HCT116 (cell line): Measurements from ENCODE around the gene ZNF665. TPM values are rescaled to one million over a fixed set of nuclear protein-coding genes. Genes with fewer than 3 reads are reported as not detected.

Experiments
- ATAC-seq: fragments of 200-7000 bp; cut with Tn5 transposase; 2 replicates; pipeline ENCODE4 v1.9.1; 2020; ENCODE audit warnings: mild to moderate bottlenecking, moderate library complexity
- BruUV-seq: library from RNA; stranded (reverse); fragments of 400-500 nt; replicated peaks from 2 replicates; lab custom pipeline; 2021; lab: Mats Ljungman, UMichigan
- CTCF ChIA-PET: fragments of 300-600 bp; sonication (Branson Sonifier 250); formaldehyde crosslinking; loops from one replicate; lab custom pipeline; 2021; ENCODE audit warnings: antibody characterized with exemption; lab: Charles Lee
- POLR2A ChIA-PET: fragments of 300-600, 350-600 bp; sonication (Branson Sonifier 250); formaldehyde crosslinking; loops from one replicate; lab custom pipeline; 2021; ENCODE audit warnings: antibody characterized with exemption; lab: Charles Lee
- RAD21 ChIA-PET, 2 experiments: fragments of 300-600 bp; sonication (Branson Sonifier 250); formaldehyde crosslinking; loops; one replicate each; lab custom pipeline; 2023; ENCODE audit warnings: low total read pairs in 2 of 2; ENCODE audit not compliant: uncharacterized antibody in 2 of 2, unreplicated experiment in 2 of 2, low non-redundant PET in 1 of 2; lab: Charles Lee
- DNase-seq: peaks from one replicate; pipeline ENCODE4 v3.0.0-alpha.2; 2010; ENCODE audit warnings: low read depth, low spot score
- H2AFZ ChIP-seq: fragments of 200-600 bp; shearing (Covaris generic), sonication (generic); 2 replicates; pipeline ENCODE4 v1.6.1; 2017; ENCODE audit warnings: low read depth, mixed run types, mixed read lengths, antibody characterized with exemption, low read length; ENCODE audit not compliant: poor library complexity, severe bottlenecking
- H3K27ac ChIP-seq: 2 replicates; pipeline ENCODE4 v1.5.1; 2012; ENCODE audit warnings: low read depth, low read length
- H3K27me3 ChIP-seq: fragments of 200-600 bp; sonication (generic); 2 replicates; pipeline ENCODE4 v1.6.1; 2016; ENCODE audit warnings: mixed run types, low read length, mixed read lengths; ENCODE audit not compliant: insufficient read depth
- H3K36me3 ChIP-seq, 2 experiments: fragments of 200-500 bp in 1 of 2; fragments of 200-600 bp in 1 of 2; sonication (Bioruptor generic) in 1 of 2; sonication (generic) in 1 of 2; 2 replicates each; pipeline versions ENCODE4 v1.5.1 to v1.6.1; 2014 to 2016; ENCODE audit warnings: low read length in 2 of 2, inconsistent platforms in 1 of 2, mixed read lengths in 1 of 2, mixed run types in 1 of 2; ENCODE audit not compliant: insufficient read depth in 2 of 2, control insufficient read depth in 1 of 2
- H3K4me1 ChIP-seq, 2 experiments: fragments of 200-600 bp in 1 of 2; sonication (generic) in 1 of 2; 2 replicates each; pipeline versions ENCODE4 v1.5.1 to v1.6.1; 2012 to 2017; ENCODE audit warnings: low read length in 2 of 2, inconsistent platforms in 1 of 2, mild to moderate bottlenecking in 1 of 2, mixed read lengths in 1 of 2, mixed run types in 1 of 2, moderate library complexity in 1 of 2; ENCODE audit not compliant: insufficient read depth in 2 of 2, control insufficient read depth in 1 of 2
- H3K4me2 ChIP-seq: fragments of 200-600 bp; sonication (generic); 2 replicates; pipeline ENCODE4 v1.6.1; 2017; ENCODE audit warnings: mixed run types, low read length, mixed read lengths
- H3K4me3 ChIP-seq, 2 experiments: fragments of 200-600 bp in 1 of 2; sonication (generic) in 1 of 2; replicated peaks in 1 of 2; 2 replicates each; pipeline ENCODE4 v1.5.1; 2011 to 2016; ENCODE audit warnings: low read length in 2 of 2, control low read depth in 1 of 2, low read depth in 1 of 2, mild to moderate bottlenecking in 1 of 2, mixed read lengths in 1 of 2, mixed run types in 1 of 2
- H3K79me2 ChIP-seq: fragments of 200-600 bp; sonication (generic); 2 replicates; pipeline ENCODE4 v1.6.1; 2017; ENCODE audit warnings: mild to moderate bottlenecking, mixed run types, low read length, moderate library complexity, mixed read lengths; ENCODE audit not compliant: insufficient read depth
- H3K9ac ChIP-seq: fragments of 200-600 bp; sonication (generic); 2 replicates; pipeline ENCODE4 v1.6.1; 2016; ENCODE audit warnings: low read length, mixed read lengths
- H3K9me2 ChIP-seq: fragments of 200-600 bp; sonication (generic), shearing (Covaris generic); 2 replicates; pipeline ENCODE4 v1.6.1; 2017; ENCODE audit warnings: mixed run types, mild to moderate bottlenecking, moderate library complexity; ENCODE audit not compliant: insufficient read depth
- H3K9me3 ChIP-seq, 2 experiments: fragments of 200-500 bp in 1 of 2; fragments of 200-600 bp in 1 of 2; sonication (Bioruptor generic) in 1 of 2; sonication (generic) in 1 of 2; 2 replicates each; pipeline ENCODE4 v1.6.1; 2014 to 2017; ENCODE audit warnings: low read length in 2 of 2, mixed read lengths in 2 of 2, inconsistent platforms in 1 of 2, low read depth in 1 of 2, mild to moderate bottlenecking in 1 of 2, mixed run types in 1 of 2, moderate library complexity in 1 of 2; ENCODE audit not compliant: control insufficient read depth in 1 of 2, insufficient read depth in 1 of 2
- H4K20me1 ChIP-seq: fragments of 200-600 bp; sonication (generic), shearing (Covaris generic); 2 replicates; pipeline ENCODE4 v1.6.1; 2017; ENCODE audit warnings: mixed run types, mild to moderate bottlenecking, moderate library complexity; ENCODE audit not compliant: insufficient read depth
- CTCF ChIP-seq, 3 experiments: fragments of 200-600 bp in 1 of 3; sonication (generic) in 1 of 3; IDR thresholded peaks in 2 of 3; conservative IDR thresholded peaks in 1 of 3; 2 replicates each; pipeline ENCODE4 v1.5.1; 2012 to 2017; ENCODE audit warnings: low read depth in 2 of 3, low read length in 2 of 3, antibody characterized with exemption in 1 of 3, borderline replicate concordance in 1 of 3, control low read depth in 1 of 3, mild to moderate bottlenecking in 1 of 3, mixed read lengths in 1 of 3, mixed run types in 1 of 3, moderate library complexity in 1 of 3; ENCODE audit not compliant: insufficient read depth in 1 of 3
- ELF1 ChIP-seq: IDR thresholded peaks from 2 replicates; pipeline ENCODE4 v1.6.1; 2012; ENCODE audit warnings: low read depth, borderline replicate concordance
- EZH2phosphoT487 ChIP-seq: fragments of 200-600 bp; IDR thresholded peaks from 2 replicates; pipeline ENCODE4 v1.6.1; 2018; ENCODE audit warnings: antibody characterized with exemption, borderline replicate concordance
- JUND ChIP-seq: IDR thresholded peaks from 2 replicates; pipeline ENCODE4 v1.6.1; 2012
- POLR2AphosphoS5 ChIP-seq: IDR thresholded peaks from 2 replicates; pipeline ENCODE4 v1.6.1; 2011; ENCODE audit warnings: mild to moderate bottlenecking, low read depth, low read length, moderate library complexity
- RAD21 ChIP-seq: IDR thresholded peaks from 2 replicates; pipeline ENCODE4 v1.6.1; 2012; ENCODE audit warnings: low read depth, mild to moderate bottlenecking
- REST ChIP-seq: IDR thresholded peaks from 2 replicates; pipeline ENCODE4 v1.6.1; 2012; ENCODE audit warnings: low read depth
- ZNF274 ChIP-seq: fragments of 200-500 bp; sonication (Bioruptor generic); IDR thresholded peaks from 2 replicates; pipeline ENCODE4 v1.6.1; 2014; ENCODE audit warnings: mild to moderate bottlenecking, low read depth, low read length, inconsistent platforms
- intact Hi-C: fragments of 100-400 bp; cut with micrococcal nuclease; formaldehyde crosslinking; loops from 2 replicates; pipeline ENCODE4 v1.10.0; 2022
- total RNA-seq: library from RNA; stranded (reverse); gene quantifications from one replicate; pipeline ENCODE4 v1.2.1, GENCODE V29; 2021; ENCODE audit not compliant: unreplicated experiment

Gene ZNF665
- total RNA-seq, 1 experiment from 2014 or later, result 0.44 TPM

GRCh38 chr19:53156850-53157249 lies 36.3 kb downstream of the ZNF665 start:
- no TSS peak for BruUV-seq
- Histone ChIP-seq H3K36me3 (no peaks in the 10 kb centered on the region), H2AFZ (no peak overlapping the region), H3K9ac (no peak overlapping the region), H3K4me3 (no peak overlapping the region), H3K9me3 (no peaks in the 10 kb centered on the region; a peak in 1 of 4 replicates), H3K4me1 (no peaks in the 10 kb centered on the region), H3K79me2 (no peaks in the 10 kb centered on the region), H3K27ac (no peak overlapping the region), H4K20me1 (no peaks in the 10 kb centered on the region), H3K4me2 (no peak overlapping the region), H3K9me2 (no peaks in the 10 kb centered on the region), H3K27me3 (no peaks in the 10 kb centered on the region)
- CTCF ChIA-PET, result no interaction called here
- ATAC-seq (no peak), DNase-seq (no peak)
- POLR2A ChIA-PET, result no interaction called here
- RAD21 ChIA-PET, result no interaction called here
- intact Hi-C loops, result no loop called here
- no peak for TF ChIP-seq EZH2phosphoT487

GRCh38 chr19:53147645-53148044 lies 45.5 kb downstream of the ZNF665 start:
- intact Hi-C loops, result no loop called here
- no peaks in the 10 kb centered on the region for H3K36me3 ChIP-seq
- CTCF ChIA-PET, result no interaction called here
- no peak overlapping the region for H3K4me3 ChIP-seq
- H3K9me3 ChIP-seq, result peaks cover 4 to 6% of the 10 kb centered on the region in 2 experiments; a peak in 1 of 4 replicates
- no peak for ATAC-seq
- POLR2A ChIA-PET, result no interaction called here
- no peak for TF ChIP-seq JUND
- no peaks in the 10 kb centered on the region for H3K79me2 ChIP-seq
- H3K4me1 ChIP-seq, result no peaks in the 10 kb centered on the region
- no peaks in the 10 kb centered on the region for H4K20me1 ChIP-seq
- no peak overlapping the region for H2AFZ ChIP-seq
- H3K9me2 ChIP-seq, result no peaks in the 10 kb centered on the region
- RAD21 ChIA-PET, result no interaction called here
- no peak overlapping the region for H3K27ac ChIP-seq
- no TSS peak for BruUV-seq
- H3K9ac ChIP-seq, result no peak overlapping the region
- DNase-seq, result no peak
- no peak overlapping the region for H3K4me2 ChIP-seq
- H3K27me3 ChIP-seq, result no peaks in the 10 kb centered on the region

GRCh38 chr19:53140351-53140750 lies 52.8 kb downstream of the ZNF665 start:
- H4K20me1 ChIP-seq, result no peaks in the 10 kb centered on the region
- H2AFZ ChIP-seq, result no peak overlapping the region
- H3K4me1 ChIP-seq, result no peaks in the 10 kb centered on the region
- DNase-seq (no peak), ATAC-seq (no peak)
- no peak overlapping the region for H3K4me2 ChIP-seq
- no peak overlapping the region for H3K27ac ChIP-seq
- ChIA-PET CTCF (no interaction called here), POLR2A (no interaction called here), RAD21 (no interaction called here)
- no peaks in the 10 kb centered on the region for H3K36me3 ChIP-seq
- no TSS peak for BruUV-seq
- H3K79me2 ChIP-seq, result no peaks in the 10 kb centered on the region
- no peaks in the 10 kb centered on the region for H3K27me3 ChIP-seq
- H3K9me3 ChIP-seq, result peaks cover 3 to 21% of the 10 kb centered on the region in 2 experiments; a peak in 2 of 4 replicates
- H3K9me2 ChIP-seq, result no peaks in the 10 kb centered on the region
- no peak overlapping the region for H3K9ac ChIP-seq
- intact Hi-C loops, result no loop called here
- H3K4me3 ChIP-seq, result no peak overlapping the region
- TF ChIP-seq RAD21 (no peak), REST (no peak), CTCF (IDR thresholded peaks at IDR 0.05 in 2 of 3, conservative IDR thresholded peaks at IDR 0.05 in 1 of 3; ENCODE audit: borderline replicate concordance in 1 of 3, insufficient read depth in 1 of 3, low read depth in 2 of 3, low read length in 2 of 3) (no peak), POLR2AphosphoS5 (no peak), ELF1 (no peak), ZNF274 (no peak)
